GM12878 (cell line): ENCODE measurements around the gene CDC6. TPM values are rescaled to one million over a fixed set of nuclear protein-coding genes. Genes with fewer than 3 reads are reported as not detected.

Experiments
- ATAC-seq: fragments of 200-7000 bp; cut with Tn5 transposase; 3 replicates; pipeline ENCODE4 v1.9.1; 2020; ENCODE audit warnings: mild to moderate bottlenecking, moderate library complexity
- BruUV-seq: library from RNA; stranded (reverse); fragments of 400-500 nt; replicated peaks from 2 replicates; lab custom pipeline; 2021; lab: Mats Ljungman, UMichigan
- CTCF ChIA-PET: fragments of 300-600 bp; sonication (Branson Sonifier 250); formaldehyde crosslinking; extraction: SDS; loops from one replicate; lab custom pipeline; 2021; ENCODE audit warnings: inconsistent platforms; lab: Yijun Ruan, JAX
- POLR2A ChIA-PET: fragments of 350-600 bp; formaldehyde crosslinking; extraction: SDS; loops from one replicate; lab custom pipeline; 2021; ENCODE audit warnings: inconsistent platforms; lab: Charles Lee
- RAD21 ChIA-PET: fragments of 300-600 bp; sonication (Branson Sonifier 250); formaldehyde crosslinking; loops from one replicate; lab custom pipeline; 2023; ENCODE audit warnings: antibody characterized with exemption; ENCODE audit not compliant: unreplicated experiment; lab: Charles Lee
- SMC1A ChIA-PET: fragments of 300-600 bp; sonication (Branson Sonifier 250); formaldehyde crosslinking; loops from one replicate; lab custom pipeline; 2023; ENCODE audit not compliant: unreplicated experiment, uncharacterized antibody; lab: Charles Lee
- DNase-seq: peaks from one replicate; pipeline ENCODE4 v3.0.0-alpha.2; 2011; ENCODE audit warnings: low read depth, low spot score
- FAIRE-seq: peaks from 3 replicates; lab custom pipeline; 2011; peaks lifted over from hg19 to GRCh38; lab: Jason Lieb, UNC
- H2AFZ ChIP-seq: 2 replicates; pipeline ENCODE4 v1.6.0; 2011; ENCODE audit warnings: low read depth, low read length, control low read depth; ENCODE audit not compliant: control insufficient read depth
- H3K27ac ChIP-seq: 2 replicates; pipeline ENCODE4 v1.5.1; 2011; ENCODE audit warnings: control low read depth; ENCODE audit not compliant: control insufficient read depth, insufficient read depth
- H3K27me3 ChIP-seq, 2 experiments: replicated peaks in 1 of 2; 2 replicates each; pipeline versions ENCODE4 v1.6.0 to v1.6.1; 2011; ENCODE audit warnings: low read length in 1 of 2; ENCODE audit not compliant: control insufficient read depth in 2 of 2, insufficient read depth in 2 of 2
- H3K36me3 ChIP-seq, 2 experiments: 2 replicates each; pipeline ENCODE4 v1.5.1; 2011; ENCODE audit warnings: low read length in 1 of 2; ENCODE audit not compliant: control insufficient read depth in 2 of 2, insufficient read depth in 2 of 2
- H3K4me1 ChIP-seq: 2 replicates; pipeline ENCODE4 v1.6.1; 2011; ENCODE audit warnings: mild to moderate bottlenecking, low read length, moderate library complexity, mixed read lengths; ENCODE audit not compliant: control insufficient read depth, insufficient read depth
- H3K4me2 ChIP-seq: 2 replicates; pipeline ENCODE4 v1.6.0; 2011; ENCODE audit warnings: control low read depth; ENCODE audit not compliant: control insufficient read depth, insufficient read depth
- H3K4me3 ChIP-seq: fragments of 200-600 bp; sonication (generic); 2 replicates; pipeline ENCODE4 v1.5.1; 2016
- H3K79me2 ChIP-seq: 2 replicates; pipeline ENCODE4 v1.6.0; 2011; ENCODE audit warnings: low read length; ENCODE audit not compliant: control insufficient read depth, insufficient read depth
- H3K9ac ChIP-seq: 2 replicates; pipeline ENCODE4 v1.8.0; 2011; ENCODE audit warnings: low read length, control low read depth, mixed read lengths; ENCODE audit not compliant: control insufficient read depth, insufficient read depth
- H3K9me3 ChIP-seq: replicated peaks from 3 replicates; pipeline ENCODE4 v1.5.1; 2011; ENCODE audit warnings: mild to moderate bottlenecking, low read length; ENCODE audit not compliant: control insufficient read depth, insufficient read depth
- H4K20me1 ChIP-seq: 2 replicates; pipeline ENCODE4 v1.6.0; 2011; ENCODE audit not compliant: control insufficient read depth, insufficient read depth
- DPF2 ChIP-seq: fragments of 450-650 bp; IDR thresholded peaks from 2 replicates; pipeline ENCODE4 v1.6.1; 2017; ENCODE audit warnings: mild to moderate bottlenecking
- IKZF2 ChIP-seq, 2 experiments: fragments of 450-650 bp; IDR thresholded peaks; 2 replicates each; pipeline ENCODE4 v1.6.1; 2017; ENCODE audit warnings: mild to moderate bottlenecking in 2 of 2, moderate library complexity in 2 of 2
- ZNF687 ChIP-seq: fragments of 450-650 bp; IDR thresholded peaks from 2 replicates; pipeline ENCODE4 v1.6.1; 2017; ENCODE audit warnings: mild to moderate bottlenecking, moderate library complexity
- WGBS: methylation state at CpG from one replicate; pipeline ENCODE4 v1.1.6; 2016; ENCODE audit warnings: low lambda C conversion rate; ENCODE audit not compliant: insufficient replicate concordance, insufficient coverage; ENCODE audit errors: missing lambda C conversion rate; 5-methylcytosine and 5-hydroxymethylcytosine counted together
- in situ Hi-C: fragments of 300-500 bp; cut with MboI; formaldehyde crosslinking; loops from 9 replicates; pipeline ENCODE4 v1.14.3; 2018; ENCODE audit warnings: mixed read lengths
- intact Hi-C: fragments of 100-400 bp; cut with micrococcal nuclease; formaldehyde crosslinking; loops from one replicate; pipeline ENCODE4 v1.14.2; 2022; ENCODE audit not compliant: unreplicated experiment
- polyA plus RNA-seq, 11 experiments: library from polyadenylated mRNA; depleted of rRNA in 4 of 11; unstranded in 6 of 11; stranded (reverse) in 5 of 11; fragments of >200 nt; fragmentation: Nextera tagmentation in 4 of 11; fragmentation: Illumina TruSeq in 1 of 11; extraction: Ambion mirVana in 4 of 11; extraction: Trizol in 1 of 11; gene quantifications; 1 replicate in 1 of 11; 2 replicates in 10 of 11; pipeline versions ENCODE4 v1.2.1 to v1.2.3, GENCODE V29; 2011 to 2016; ENCODE audit warnings: inconsistent platforms in 2 of 11, missing spikeins in 2 of 11, low read depth in 1 of 11
- total RNA-seq, 4 experiments: library from RNA; depleted of rRNA in 3 of 4; stranded (reverse); fragments of >200 nt in 3 of 4; fragmentation: Illumina TruSeq in 1 of 4; extraction: Trizol in 1 of 4; gene quantifications; 2 replicates each; pipeline versions ENCODE4 v1.2.1 to v1.2.3, GENCODE V29; 2013 to 2021

The CDC6 gene
- total and polyA plus RNA-seq, 10 of the 15 experiments (the other 5 are each of a cell fraction or from before 2014, with no cell fraction given), result 13.3 to 60.9 (median 47.6) TPM

GRCh38 chr17:40311575-40311974 lies 23.9 kb downstream of the CDC6 start:
- Histone ChIP-seq H3K36me3 (no peaks in the 10 kb centered on the region; a peak in 1 of 4 replicates), H3K27ac (peak overlapping the region; percentile 72), H3K9me3 (no peaks in the 10 kb centered on the region), H3K27me3 (no peaks in the 10 kb centered on the region), H3K4me2 (peak overlapping the region; percentile 71), H2AFZ (no peak overlapping the region; the same call in 1 of the 2 replicates), H4K20me1 (no peaks in the 10 kb centered on the region), H3K4me1 (peaks cover 69% of the 10 kb centered on the region), H3K9ac (peak overlapping the region; percentile 42; the same call in 1 of the 2 replicates), H3K79me2 (no peaks in the 10 kb centered on the region; the same call in none of the 2 replicates), H3K4me3 (peak overlapping the region; percentile 10; the same call in 1 of the 2 replicates)
- in situ Hi-C loops, result no loop called here
- ChIA-PET CTCF (interaction anchor here (0.5 to 10.6 kb wide), 11 partner anchors 8 to 304 kb away, joined by 3 to 311 read pairs (median 5); no protein-coding TSS in a partner anchor), RAD21 (interaction anchor here (1.0 to 18.7 kb wide), 6 partner anchors 8 to 199 kb away, joined by 3 to 271 read pairs (median 5); no protein-coding TSS in a partner anchor), POLR2A (interaction anchor here (0.6 to 9.8 kb wide), 8 partner anchors 12 to 1356 kb away, joined by 3 to 123 read pairs (median 4); partner anchors contain the start of gene WIPF2), SMC1A (interaction anchor here (0.9 to 11.2 kb wide), 9 partner anchors 9 to 223 kb away, joined by 3 to 172 read pairs (median 4); partner anchors contain the start of gene WIPF2)
- DNase-seq (no peak), FAIRE-seq (no peak), ATAC-seq (peak; percentile 11; the same call in 2 of the 3 replicates)
- TF ChIP-seq ZNF687 (no peak), IKZF2 (IDR thresholded peaks at IDR 0.05) (peak in 1 of 2 experiments; percentile 39; a peak in 1 of 4 replicates), DPF2 (0 out of 2 replicates have a peak, but pooled peaks have one; percentile 19)
- BruUV-seq, result no TSS peak
- intact Hi-C loops, result loop anchor here (10.0 kb wide), 1 partner anchor 103 kb away; the partner anchor contains the start of gene TOP2A
- WGBS, result 33% methylated on average over 2 of the region's 2 CpGs
